Activated CD8-positive, alpha-beta memory T cell treated with anti-CD3 and anti-CD28 coated beads, Interleukin-2, amount 50 U/mL, for 24 hours (primary cell): ENCODE results near the gene FGFR2.

Experiments used
- DNase-seq: peaks from one replicate; pipeline ENCODE4 v3.0.0-alpha.2; 2020; ENCODE audit errors: extremely low read depth

Gene FGFR2

GRCh38 chr10:121553511-121554264 lies 44.6 kb downstream of the FGFR2 start:
- DNase-seq, result no peak

GRCh38 chr10:121552746-121553145 lies 45.5 kb downstream of the FGFR2 start:
- DNase-seq, result no peak

DNA sequence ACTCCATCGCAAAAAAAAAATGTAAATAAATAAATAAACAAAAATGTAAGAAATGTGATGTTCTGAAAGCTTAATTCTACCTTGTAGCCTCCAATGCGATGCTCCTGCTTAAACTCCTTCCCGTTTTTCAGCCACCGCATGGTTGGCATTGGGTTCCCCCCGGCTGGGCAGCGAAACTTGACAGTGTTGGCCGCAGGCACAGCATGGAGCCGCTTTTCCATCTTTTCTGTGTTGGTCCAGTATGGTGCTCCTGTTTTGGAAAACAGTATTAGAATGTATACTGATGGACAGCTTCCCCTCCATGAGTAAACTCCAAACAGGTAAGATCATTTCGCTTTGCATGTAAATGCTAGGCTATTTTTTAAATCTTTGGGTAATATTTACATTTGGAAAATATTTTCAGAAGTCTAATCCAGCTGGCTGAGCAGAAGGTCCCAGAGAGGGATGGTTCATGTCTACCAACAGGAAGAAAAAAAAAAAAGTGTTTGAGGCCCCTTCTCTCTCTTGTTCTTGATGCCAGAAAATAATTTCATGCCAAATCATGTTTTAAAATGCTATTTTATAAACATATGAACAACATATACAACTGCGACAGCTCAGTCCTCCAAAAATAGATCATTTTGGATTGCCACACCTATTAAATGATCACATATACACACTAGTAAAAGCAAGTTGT lies 46.9 kb downstream of the FGFR2 start:
- DNase-seq, result no peak

GRCh38 chr10:121544301-121544869 lies 53.9 kb downstream of the FGFR2 start:
- DNase-seq, result no peak

GRCh38 chr10:121543545-121543944 lies 54.7 kb downstream of the FGFR2 start:
- DNase-seq, result no peak

- no peak for DNase-seq
Observed at GRCh38 chr10:121541450-121542120, 56.7 kb downstream of the FGFR2 start.

GRCh38 chr10:121540732-121541395 lies 57.4 kb downstream of the FGFR2 start:
- DNase-seq, result no peak

DNA sequence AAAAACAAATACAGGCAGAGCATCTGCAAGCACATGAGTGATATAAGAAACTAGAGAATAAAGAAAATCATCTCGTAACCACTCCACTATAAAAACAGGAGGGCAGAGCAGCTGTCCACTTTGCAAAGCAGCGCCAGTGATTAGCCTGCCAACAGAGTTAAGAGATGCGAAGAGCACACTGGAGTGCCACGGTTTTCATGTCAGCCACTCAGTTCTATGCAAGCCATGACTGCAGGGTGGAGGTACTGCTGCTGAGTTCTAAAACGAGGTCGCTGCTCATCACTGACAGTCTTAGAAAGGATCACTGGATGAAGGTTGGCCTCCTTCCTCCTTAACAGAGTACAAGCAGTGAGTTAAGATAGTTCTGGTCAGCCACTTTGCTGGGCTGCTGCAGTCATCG lies 58.5 kb downstream of the FGFR2 start:
- DNase-seq, result no peak

DNA sequence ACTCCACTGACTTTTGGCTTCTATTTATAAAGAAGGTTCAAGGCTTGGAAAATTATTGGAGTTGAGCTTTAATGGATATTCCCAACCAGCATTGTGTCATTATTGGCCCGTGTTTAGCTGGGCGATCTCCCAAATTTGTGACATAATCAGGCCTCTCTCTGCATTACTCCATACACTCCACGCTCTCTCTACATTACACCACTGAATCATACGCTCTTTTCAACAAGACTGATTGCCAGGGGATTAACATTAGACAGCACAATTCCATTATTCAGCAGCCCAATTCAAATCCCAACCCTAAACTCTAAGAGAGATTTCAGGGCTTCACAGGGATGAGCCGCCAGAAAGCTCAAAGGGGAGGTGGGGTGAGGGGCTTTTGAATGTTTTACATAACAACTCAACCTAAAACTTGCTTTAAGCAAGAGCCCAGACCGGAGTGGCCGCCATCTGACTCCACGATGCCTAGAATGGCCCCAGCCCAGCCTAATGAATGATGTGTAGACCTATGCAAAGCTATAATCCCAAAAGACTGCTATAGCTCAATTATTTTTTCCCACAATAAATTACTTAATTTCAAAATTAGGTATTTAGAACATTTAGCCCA lies 61.8 kb downstream of the FGFR2 start:
- no peak for DNase-seq

GRCh38 chr10:121535381-121535780 lies 62.9 kb downstream of the FGFR2 start:
- no peak for DNase-seq

GRCh38 chr10:121532292-121532864 lies 65.9 kb downstream of the FGFR2 start:
- no peak for DNase-seq

- DNase-seq, result no peak
Observed at GRCh38 chr10:121531830-121532178, 66.4 kb downstream of the FGFR2 start.

- no peak for DNase-seq
Observed at GRCh38 chr10:121531076-121531829, 67.0 kb downstream of the FGFR2 start.

DNA sequence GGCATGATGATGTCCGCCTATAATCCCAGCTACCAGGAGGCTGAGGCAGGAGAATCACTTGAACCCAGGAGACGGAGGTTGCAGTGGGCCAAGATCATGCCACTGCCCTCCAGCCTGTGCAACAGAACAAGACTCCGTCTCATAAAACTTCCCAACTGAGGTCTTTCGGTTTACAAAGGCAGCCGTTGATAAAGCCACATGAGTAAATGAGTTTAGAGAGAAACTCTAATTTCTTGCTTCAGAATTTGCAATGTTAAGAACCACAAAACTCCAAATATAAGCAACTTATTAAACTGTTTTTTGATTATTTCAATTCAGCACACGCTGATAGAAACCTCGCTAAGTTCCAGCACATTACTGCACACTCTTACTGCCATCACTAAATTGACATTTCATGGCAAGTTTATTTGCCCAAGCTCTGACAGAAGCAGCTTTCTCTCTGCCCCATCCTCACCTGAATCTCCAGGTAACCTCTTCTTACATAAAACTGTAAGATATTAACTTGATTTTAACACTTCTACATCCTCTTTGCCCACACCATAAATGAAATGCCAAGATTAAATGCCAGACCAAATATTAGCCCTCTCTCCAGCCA lies 67.7 kb downstream of the FGFR2 start:
- DNase-seq, result no peak

- no peak for DNase-seq
Observed at GRCh38 chr10:121527690-121528089, 70.6 kb downstream of the FGFR2 start.

- DNase-seq, result no peak
Observed at GRCh38 chr10:121526801-121527221, 71.4 kb downstream of the FGFR2 start.

DNA sequence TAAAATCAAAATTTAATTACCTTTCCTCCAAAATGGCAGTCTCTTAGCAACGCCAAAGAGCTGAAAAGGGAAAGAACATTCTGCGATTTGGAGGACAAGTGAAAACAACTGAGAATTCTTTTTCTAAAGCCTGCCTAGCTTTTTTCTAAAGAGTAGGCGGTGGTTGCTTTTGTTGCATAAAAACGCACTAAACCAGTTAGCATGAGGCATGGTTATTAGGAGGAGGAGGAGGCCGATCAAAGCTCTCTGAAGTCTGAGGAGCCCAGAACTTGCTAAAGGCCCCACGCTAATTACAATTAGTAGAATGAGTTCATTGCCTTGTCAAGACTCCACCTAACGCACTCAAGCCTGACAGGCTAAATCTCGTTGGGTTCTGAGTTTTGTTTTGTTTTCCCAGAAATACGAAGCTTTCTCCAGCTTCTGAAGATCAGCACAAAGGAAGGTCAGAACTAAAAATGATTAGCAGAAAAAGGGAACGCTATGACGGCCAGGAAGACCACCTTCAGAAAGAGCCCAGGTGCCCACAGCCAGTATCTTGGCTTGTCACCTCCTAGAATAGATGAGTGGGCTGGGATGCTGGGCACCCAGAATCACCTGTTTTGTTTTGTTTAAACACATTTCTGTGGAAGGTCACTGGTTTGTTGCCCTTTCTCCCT lies 72.0 kb downstream of the FGFR2 start:
- DNase-seq, result no peak

- no peak for DNase-seq
Observed at GRCh38 chr10:121525251-121526134, 72.8 kb downstream of the FGFR2 start.
